ENCODE measurements around the gene NELFCD.

NELFCD gene

DNA sequence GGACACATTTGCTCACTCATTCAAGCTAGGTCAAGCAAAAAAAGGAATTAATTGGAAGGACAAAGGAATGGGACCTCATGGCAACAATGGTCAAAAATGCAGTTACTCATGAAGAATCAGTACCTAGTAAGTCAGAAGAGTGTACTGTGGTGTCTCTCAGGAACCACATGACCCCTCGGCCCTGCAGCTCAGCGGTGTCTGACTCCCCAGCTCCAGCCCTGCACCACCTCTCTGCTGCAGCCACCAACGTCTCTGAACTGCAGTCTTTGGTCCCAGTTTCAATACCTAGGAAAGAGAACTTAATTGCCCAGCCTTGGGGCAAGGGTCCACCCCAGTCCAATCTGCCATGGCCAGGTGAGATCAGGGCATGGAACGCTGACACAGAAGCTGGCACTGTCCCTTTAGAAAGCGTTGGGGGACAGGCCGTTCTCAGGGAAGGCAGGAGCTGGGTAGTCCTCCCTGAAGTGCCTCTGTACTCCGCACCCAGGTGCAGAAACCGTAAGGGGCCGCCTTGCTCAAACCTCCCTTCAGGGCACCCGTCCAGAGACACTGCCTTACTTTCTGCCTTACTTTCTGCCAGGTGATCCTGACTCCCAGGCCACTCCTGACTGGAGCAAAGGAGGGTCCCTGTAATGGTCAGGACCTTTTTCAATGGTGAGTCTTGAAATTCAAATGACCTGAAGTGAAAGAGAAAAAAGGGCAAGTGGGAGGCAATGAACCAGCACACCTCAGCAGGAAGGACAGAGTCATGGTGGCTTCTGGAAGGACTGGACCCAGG lies 13.2 kb upstream of the NELFCD start:
- TF ChIP-seq ZNF169 (tag by site-specific recombination; IDR thresholded peaks at IDR 0.05) (no peak), ZNF776 (tag by site-specific recombination; IDR thresholded peaks at IDR 0.05; ENCODE audit: borderline replicate concordance) (no peak), ZNF37A (tag by site-specific recombination; IDR thresholded peaks at IDR 0.05) (no peak), ZNF423 (tag by site-specific recombination; IDR thresholded peaks at IDR 0.05) (no peak)
- TF ChIP-seq, protein P1, sequence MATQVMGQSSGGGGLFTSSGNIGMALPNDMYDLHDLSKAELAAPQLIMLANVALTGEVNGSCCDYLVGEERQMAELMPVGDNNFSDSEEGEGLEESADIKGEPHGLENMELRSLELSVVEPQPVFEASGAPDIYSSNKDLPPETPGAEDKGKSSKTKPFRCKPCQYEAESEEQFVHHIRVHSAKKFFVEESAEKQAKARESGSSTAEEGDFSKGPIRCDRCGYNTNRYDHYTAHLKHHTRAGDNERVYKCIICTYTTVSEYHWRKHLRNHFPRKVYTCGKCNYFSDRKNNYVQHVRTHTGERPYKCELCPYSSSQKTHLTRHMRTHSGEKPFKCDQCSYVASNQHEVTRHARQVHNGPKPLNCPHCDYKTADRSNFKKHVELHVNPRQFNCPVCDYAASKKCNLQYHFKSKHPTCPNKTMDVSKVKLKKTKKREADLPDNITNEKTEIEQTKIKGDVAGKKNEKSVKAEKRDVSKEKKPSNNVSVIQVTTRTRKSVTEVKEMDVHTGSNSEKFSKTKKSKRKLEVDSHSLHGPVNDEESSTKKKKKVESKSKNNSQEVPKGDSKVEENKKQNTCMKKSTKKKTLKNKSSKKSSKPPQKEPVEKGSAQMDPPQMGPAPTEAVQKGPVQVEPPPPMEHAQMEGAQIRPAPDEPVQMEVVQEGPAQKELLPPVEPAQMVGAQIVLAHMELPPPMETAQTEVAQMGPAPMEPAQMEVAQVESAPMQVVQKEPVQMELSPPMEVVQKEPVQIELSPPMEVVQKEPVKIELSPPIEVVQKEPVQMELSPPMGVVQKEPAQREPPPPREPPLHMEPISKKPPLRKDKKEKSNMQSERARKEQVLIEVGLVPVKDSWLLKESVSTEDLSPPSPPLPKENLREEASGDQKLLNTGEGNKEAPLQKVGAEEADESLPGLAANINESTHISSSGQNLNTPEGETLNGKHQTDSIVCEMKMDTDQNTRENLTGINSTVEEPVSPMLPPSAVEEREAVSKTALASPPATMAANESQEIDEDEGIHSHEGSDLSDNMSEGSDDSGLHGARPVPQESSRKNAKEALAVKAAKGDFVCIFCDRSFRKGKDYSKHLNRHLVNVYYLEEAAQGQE (tag by site-specific recombination; IDR thresholded peaks at IDR 0.05) = no peak
- H3K27ac ChIP-seq (ENCODE audit: extremely low read depth, low read depth, low read length) = no peak overlapping the region
- H3K4me1 ChIP-seq (ENCODE audit: control insufficient read depth, insufficient read depth, low read length) = no peaks in the 10 kb centered on the region
- no peaks in the 10 kb centered on the region for H3K36me3 ChIP-seq (ENCODE audit: control insufficient read depth in 2 of 2, insufficient read depth in 1 of 2, low read length in 2 of 2)
- ChIA-PET CTCF (interaction anchor here (0.6 kb wide), 2 partner anchors 122 to 281 kb away, joined by 4 to 5 read pairs; no protein-coding TSS in a partner anchor), POLR2A (no interaction called here)
- no peak overlapping the region for H3K4me3 ChIP-seq (ENCODE audit: low read depth, low read length)
- no peaks in the 10 kb centered on the region for H3K9me3 ChIP-seq (ENCODE audit: control insufficient read depth, insufficient read depth, low read depth, low read length)

DNA sequence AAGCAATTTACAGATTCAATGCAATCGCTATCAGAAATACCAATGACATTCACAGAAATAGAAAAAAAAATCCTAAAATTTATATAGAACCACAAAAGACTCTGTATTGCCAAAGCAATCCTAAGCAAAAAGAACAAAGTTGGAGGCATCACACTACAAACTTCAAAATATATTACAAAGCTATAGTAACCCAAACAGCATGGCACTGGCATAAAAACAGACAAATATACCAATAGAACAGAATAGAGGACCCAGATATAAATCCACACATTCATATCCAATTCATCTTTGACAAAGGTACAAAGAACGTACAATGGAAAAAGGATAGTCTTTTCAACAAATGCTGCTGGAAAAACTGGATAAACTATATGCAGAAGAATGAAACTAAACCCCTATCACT lies 11.6 kb upstream of the NELFCD start:
- TF ChIP-seq GLIS2 (tag by site-specific recombination; IDR thresholded peaks at IDR 0.05) (no peak), RBAK (tag by site-specific recombination; IDR thresholded peaks at IDR 0.05) (no peak), SETDB1 (IDR thresholded peaks at IDR 0.05; ENCODE audit: insufficient read length, low read length) (peak; percentile 69)
- TF ChIP-seq, protein P2, sequence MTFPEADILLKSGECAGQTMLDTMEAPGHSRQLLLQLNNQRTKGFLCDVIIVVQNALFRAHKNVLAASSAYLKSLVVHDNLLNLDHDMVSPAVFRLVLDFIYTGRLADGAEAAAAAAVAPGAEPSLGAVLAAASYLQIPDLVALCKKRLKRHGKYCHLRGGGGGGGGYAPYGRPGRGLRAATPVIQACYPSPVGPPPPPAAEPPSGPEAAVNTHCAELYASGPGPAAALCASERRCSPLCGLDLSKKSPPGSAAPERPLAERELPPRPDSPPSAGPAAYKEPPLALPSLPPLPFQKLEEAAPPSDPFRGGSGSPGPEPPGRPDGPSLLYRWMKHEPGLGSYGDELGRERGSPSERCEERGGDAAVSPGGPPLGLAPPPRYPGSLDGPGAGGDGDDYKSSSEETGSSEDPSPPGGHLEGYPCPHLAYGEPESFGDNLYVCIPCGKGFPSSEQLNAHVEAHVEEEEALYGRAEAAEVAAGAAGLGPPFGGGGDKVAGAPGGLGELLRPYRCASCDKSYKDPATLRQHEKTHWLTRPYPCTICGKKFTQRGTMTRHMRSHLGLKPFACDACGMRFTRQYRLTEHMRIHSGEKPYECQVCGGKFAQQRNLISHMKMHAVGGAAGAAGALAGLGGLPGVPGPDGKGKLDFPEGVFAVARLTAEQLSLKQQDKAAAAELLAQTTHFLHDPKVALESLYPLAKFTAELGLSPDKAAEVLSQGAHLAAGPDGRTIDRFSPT (tag by site-specific recombination; IDR thresholded peaks at IDR 0.05) = no peak
- TF ChIP-seq, protein P3, sequence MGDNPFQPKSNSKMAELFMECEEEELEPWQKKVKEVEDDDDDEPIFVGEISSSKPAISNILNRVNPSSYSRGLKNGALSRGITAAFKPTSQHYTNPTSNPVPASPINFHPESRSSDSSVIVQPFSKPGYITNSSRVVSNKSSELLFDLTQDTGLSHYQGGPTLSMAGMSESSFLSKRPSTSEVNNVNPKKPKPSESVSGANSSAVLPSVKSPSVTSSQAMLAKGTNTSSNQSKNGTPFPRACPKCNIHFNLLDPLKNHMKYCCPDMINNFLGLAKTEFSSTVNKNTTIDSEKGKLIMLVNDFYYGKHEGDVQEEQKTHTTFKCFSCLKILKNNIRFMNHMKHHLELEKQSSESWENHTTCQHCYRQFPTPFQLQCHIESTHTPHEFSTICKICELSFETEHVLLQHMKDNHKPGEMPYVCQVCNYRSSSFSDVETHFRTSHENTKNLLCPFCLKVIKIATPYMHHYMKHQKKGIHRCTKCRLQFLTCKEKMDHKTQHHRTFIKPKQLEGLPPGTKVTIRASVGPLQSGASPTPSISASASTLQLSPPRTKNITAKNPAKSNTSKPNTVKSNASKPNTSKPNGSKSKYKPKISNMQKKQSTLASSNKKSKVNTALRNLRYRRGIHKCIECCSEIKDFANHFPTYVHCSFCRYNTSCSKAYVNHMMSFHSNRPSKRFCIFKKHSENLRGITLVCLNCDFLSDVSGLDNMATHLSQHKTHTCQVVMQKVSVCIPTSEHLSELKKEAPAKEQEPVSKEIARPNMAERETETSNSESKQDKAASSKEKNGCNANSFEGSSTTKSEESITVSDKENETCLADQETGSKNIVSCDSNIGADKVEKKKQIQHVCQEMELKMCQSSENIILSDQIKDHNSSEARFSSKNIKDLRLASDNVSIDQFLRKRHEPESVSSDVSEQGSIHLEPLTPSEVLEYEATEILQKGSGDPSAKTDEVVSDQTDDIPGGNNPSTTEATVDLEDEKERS (tag by site-specific recombination; IDR thresholded peaks at IDR 0.05) = peak; percentile 90
- Histone ChIP-seq H3K9me3 (ENCODE audit: control insufficient read depth, insufficient read depth, low read depth, low read length) (no peaks in the 10 kb centered on the region), H3K27ac (ENCODE audit: extremely low read depth, low read depth, low read length) (no peak overlapping the region), H3K4me1 (ENCODE audit: control insufficient read depth, insufficient read depth, low read length) (no peaks in the 10 kb centered on the region), H3K36me3 (ENCODE audit: control insufficient read depth in 2 of 2, insufficient read depth in 1 of 2, low read length in 2 of 2) (no peaks in the 10 kb centered on the region), H3K4me3 (ENCODE audit: low read depth, low read length) (no peak overlapping the region)
- POLR2A ChIA-PET = no interaction called here
- CTCF ChIA-PET = interaction anchor here (0.7 kb wide), 1 partner anchor 1686 kb away, joined by 3 read pairs; no protein-coding TSS in a partner anchor

DNA sequence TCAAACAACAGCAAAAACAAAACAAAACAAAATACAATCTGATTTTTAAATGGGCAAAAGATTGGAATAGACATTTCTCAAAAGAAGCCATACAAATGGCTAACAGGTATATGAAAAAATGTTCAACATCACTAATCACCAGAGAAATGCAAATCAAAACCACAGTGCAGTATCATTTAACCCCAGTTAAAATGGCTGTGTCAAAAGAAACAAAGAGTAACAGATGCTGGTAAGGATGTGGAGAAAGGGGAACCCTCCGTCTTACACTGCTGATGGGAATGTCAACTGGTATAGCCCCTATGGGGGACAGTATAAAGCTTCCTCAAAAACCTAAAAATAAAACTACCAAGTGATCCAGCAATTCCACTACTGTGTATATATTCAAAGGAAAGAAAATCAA lies 10.9 kb upstream of the NELFCD start:
- no peak overlapping the region for H3K4me3 ChIP-seq (ENCODE audit: low read depth, low read length)
- ChIA-PET CTCF (no interaction called here), POLR2A (no interaction called here)
- no peak for TF ChIP-seq WT1 (tag by site-specific recombination; IDR thresholded peaks at IDR 0.05)
- TF ChIP-seq ZNF658 (tag by site-specific recombination; IDR thresholded peaks at IDR 0.05) = no peak
- TF ChIP-seq YY1 (tag by site-specific recombination; IDR thresholded peaks at IDR 0.05) = no peak
- TF ChIP-seq, protein P4, sequence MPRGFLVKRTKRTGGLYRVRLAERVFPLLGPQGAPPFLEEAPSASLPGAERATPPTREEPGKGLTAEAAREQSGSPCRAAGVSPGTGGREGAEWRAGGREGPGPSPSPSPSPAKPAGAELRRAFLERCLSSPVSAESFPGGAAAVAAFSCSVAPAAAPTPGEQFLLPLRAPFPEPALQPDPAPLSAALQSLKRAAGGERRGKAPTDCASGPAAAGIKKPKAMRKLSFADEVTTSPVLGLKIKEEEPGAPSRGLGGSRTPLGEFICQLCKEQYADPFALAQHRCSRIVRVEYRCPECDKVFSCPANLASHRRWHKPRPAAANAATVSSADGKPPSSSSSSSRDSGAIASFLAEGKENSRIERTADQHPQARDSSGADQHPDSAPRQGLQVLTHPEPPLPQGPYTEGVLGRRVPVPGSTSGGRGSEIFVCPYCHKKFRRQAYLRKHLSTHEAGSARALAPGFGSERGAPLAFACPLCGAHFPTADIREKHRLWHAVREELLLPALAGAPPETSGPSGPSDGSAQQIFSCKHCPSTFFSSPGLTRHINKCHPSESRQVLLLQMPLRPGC (tag by site-specific recombination; IDR thresholded peaks at IDR 0.05) = no peak
- no peak for TF ChIP-seq GLI2 (tag by site-specific recombination; IDR thresholded peaks at IDR 0.05; ENCODE audit: borderline replicate concordance, low read depth)
- no peak for TF ChIP-seq ZNF548 (tag by site-specific recombination; IDR thresholded peaks at IDR 0.05)
- no peak for TF ChIP-seq ZNF366 (tag by site-specific recombination; conservative IDR thresholded peaks at IDR 0.05)
- TF ChIP-seq, protein P5, sequence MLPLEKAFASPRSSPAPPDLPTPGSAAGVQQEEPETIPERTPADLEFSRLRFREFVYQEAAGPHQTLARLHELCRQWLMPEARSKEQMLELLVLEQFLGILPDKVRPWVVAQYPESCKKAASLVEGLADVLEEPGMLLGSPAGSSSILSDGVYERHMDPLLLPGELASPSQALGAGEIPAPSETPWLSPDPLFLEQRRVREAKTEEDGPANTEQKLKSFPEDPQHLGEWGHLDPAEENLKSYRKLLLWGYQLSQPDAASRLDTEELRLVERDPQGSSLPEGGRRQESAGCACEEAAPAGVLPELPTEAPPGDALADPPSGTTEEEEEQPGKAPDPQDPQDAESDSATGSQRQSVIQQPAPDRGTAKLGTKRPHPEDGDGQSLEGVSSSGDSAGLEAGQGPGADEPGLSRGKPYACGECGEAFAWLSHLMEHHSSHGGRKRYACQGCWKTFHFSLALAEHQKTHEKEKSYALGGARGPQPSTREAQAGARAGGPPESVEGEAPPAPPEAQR (tag by site-specific recombination; IDR thresholded peaks at IDR 0.05) = no peak
- TF ChIP-seq SETDB1 (IDR thresholded peaks at IDR 0.05; ENCODE audit: insufficient read length, low read length) = no peak
- TF ChIP-seq ZSCAN23 (tag by site-specific recombination; IDR thresholded peaks at IDR 0.05) = no peak

More for the DNA sequence above, 10.9 kb upstream of the NELFCD start:
- H3K9me3 ChIP-seq (ENCODE audit: control insufficient read depth, insufficient read depth, low read depth, low read length) = no peaks in the 10 kb centered on the region
- no peak overlapping the region for H3K27ac ChIP-seq (ENCODE audit: extremely low read depth, low read depth, low read length)
- no peaks in the 10 kb centered on the region for H3K4me1 ChIP-seq (ENCODE audit: control insufficient read depth, insufficient read depth, low read length)
- no peaks in the 10 kb centered on the region for H3K36me3 ChIP-seq (ENCODE audit: control insufficient read depth in 2 of 2, insufficient read depth in 1 of 2, low read length in 2 of 2)

Measured in HEK293 (cell line).